8988T (cell line): ENCODE results near the gene ZAP70.

Experiments used
- DNase-seq: peaks from one replicate; pipeline ENCODE4 v3.0.0; 2011

The ZAP70 gene

GRCh38 chr2:97755491-97755890 is 42.1 kb downstream of the ZAP70 start:
- DNase-seq: no peak

- DNase-seq: no peak
Measured at GRCh38 chr2:97757062-97757461, 43.7 kb downstream of the ZAP70 start.

- DNase-seq: no peak
Measured at GRCh38 chr2:97758131-97758705, 44.8 kb downstream of the ZAP70 start.

GRCh38 chr2:97759727-97760407 is 46.5 kb downstream of the ZAP70 start:
- DNase-seq: no peak

GRCh38 chr2:97760480-97761049 is 47.2 kb downstream of the ZAP70 start:
- no peak for DNase-seq

GRCh38 chr2:97761192-97761591 is 47.8 kb downstream of the ZAP70 start:
- DNase-seq: no peak

- DNase-seq: no peak
Measured at GRCh38 chr2:97763176-97763845, 49.9 kb downstream of the ZAP70 start.

- no peak for DNase-seq
Measured at GRCh38 chr2:97764559-97765263, 51.3 kb downstream of the ZAP70 start.

- no peak for DNase-seq
Measured at GRCh38 chr2:97765933-97766332, 52.6 kb downstream of the ZAP70 start.

- DNase-seq: no peak
Measured at GRCh38 chr2:97766567-97766966, 53.2 kb downstream of the ZAP70 start.

GRCh38 chr2:97769308-97769707 is 55.9 kb downstream of the ZAP70 start:
- DNase-seq: no peak

GRCh38 chr2:97769711-97770110 is 56.3 kb downstream of the ZAP70 start:
- DNase-seq: no peak

- no peak for DNase-seq
Measured at GRCh38 chr2:97770445-97770844, 57.1 kb downstream of the ZAP70 start.

- DNase-seq: no peak
Measured at GRCh38 chr2:97774425-97774824, 61.0 kb downstream of the ZAP70 start.

GRCh38 chr2:97775074-97775473 is 61.7 kb downstream of the ZAP70 start:
- no peak for DNase-seq

GRCh38 chr2:97779141-97779540 is 65.8 kb downstream of the ZAP70 start:
- DNase-seq: no peak

GRCh38 chr2:97781981-97782380 is 68.6 kb downstream of the ZAP70 start:
- DNase-seq: no peak

- no peak for DNase-seq
Measured at GRCh38 chr2:97784953-97785352, 71.6 kb downstream of the ZAP70 start.

GRCh38 chr2:97785818-97786217 is 72.4 kb downstream of the ZAP70 start:
- DNase-seq: no peak

- DNase-seq: no peak
Measured at GRCh38 chr2:97788986-97789644, 75.7 kb downstream of the ZAP70 start.
